WI38 (cell line): ENCODE measurements around the gene GM2A.
"Not testable (repeated sequence)": the region's sequence is repeated elsewhere in the genome, so short reads cannot be mapped to it uniquely, and the experiment has no call there.

Source experiments
- H3K4me3 ChIP-seq: 2 replicates; pipeline ENCODE4 v1.5.1; 2011; ENCODE audit warnings: low read depth, mild to moderate bottlenecking, control low read depth, low read length
- CTCF ChIP-seq: IDR thresholded peaks from 2 replicates; pipeline ENCODE4 v1.5.1; 2012; ENCODE audit warnings: low read depth, mild to moderate bottlenecking, control low read depth, low read length

The GM2A gene

GRCh38 chr5:151227918-151228447 lies 25.0 kb upstream of the GM2A start:
- no peak for TF ChIP-seq CTCF

GRCh38 chr5:151228986-151229385 lies 24.0 kb upstream of the GM2A start:
- no peak for TF ChIP-seq CTCF
- H3K4me3 ChIP-seq: no peak overlapping the region

More at GRCh38 chr5:151227918-151228447, 25.0 kb upstream of the GM2A start:
- H3K4me3 ChIP-seq: no peak overlapping the region

GRCh38 chr5:151230048-151230680 lies 22.8 kb upstream of the GM2A start:
- no peak for TF ChIP-seq CTCF
- no peak overlapping the region for H3K4me3 ChIP-seq

- H3K4me3 ChIP-seq: no peak overlapping the region
- no peak for TF ChIP-seq CTCF
Measured at GRCh38 chr5:151231359-151231758, 21.6 kb upstream of the GM2A start.

- no peak overlapping the region for H3K4me3 ChIP-seq
- no peak for TF ChIP-seq CTCF
Measured at GRCh38 chr5:151233616-151234085, 19.3 kb upstream of the GM2A start.

- H3K4me3 ChIP-seq: no peak overlapping the region
- TF ChIP-seq CTCF: no peak
Measured at GRCh38 chr5:151234476-151235238, 18.3 kb upstream of the GM2A start.

DNA sequence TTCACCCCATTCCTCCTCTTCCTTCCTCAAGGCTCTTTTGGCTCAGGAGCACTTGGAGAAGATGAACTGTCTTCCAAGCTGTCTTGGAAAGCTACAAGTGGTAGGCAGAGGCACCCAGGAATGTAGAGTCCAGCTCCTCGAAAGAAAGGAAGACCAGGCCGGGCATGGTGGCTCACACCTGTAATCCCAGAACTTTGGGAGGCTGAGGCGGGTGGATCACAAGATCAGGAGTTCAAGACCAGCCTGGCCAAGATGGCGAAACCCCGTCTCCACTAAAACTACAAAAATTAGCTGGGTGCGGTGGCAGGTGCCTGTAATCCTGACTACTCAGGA lies 17.8 kb upstream of the GM2A start:
- not testable (repeated sequence) for H3K4me3 ChIP-seq
